Heart right ventricle (tissue), 16 donors: Measurements from ENCODE around the gene SURF2. TPM values are rescaled to one million over a fixed set of nuclear protein-coding genes. Genes with fewer than 3 reads are reported as not detected.

Source experiments
- ATAC-seq, 8 donors: fragments of 200-7000 bp; cut with Tn5 transposase; one replicate each; pipeline ENCODE4 v1.9.1; 2020; ENCODE audit warnings: mild to moderate bottlenecking in 8 of 8, moderate library complexity in 8 of 8, moderate number of reproducible peaks in 1 of 8
- DNase-seq, 2 donors: peaks; one replicate each; pipeline ENCODE4 v3.0.0-alpha.2; 2020
- H3K27ac ChIP-seq, 10 donors: fragments of 200-600 bp; sonication (generic) in 2 of 10; one replicate each; pipeline versions ENCODE4 v1.5.0 to v1.8.0; 2020 to 2022; ENCODE audit warnings: mild to moderate bottlenecking in 3 of 10
- H3K27me3 ChIP-seq, 7 donors: fragments of 200-600 bp; one replicate each; pipeline ENCODE4 v1.8.0; 2021 to 2022; ENCODE audit warnings: mild to moderate bottlenecking in 2 of 7
- H3K36me3 ChIP-seq, 9 donors: fragments of 200-600 bp; sonication (generic) in 1 of 9; one replicate each; pipeline versions ENCODE4 v1.5.0 to v1.8.0; 2020 to 2022; ENCODE audit warnings: mild to moderate bottlenecking in 2 of 9
- H3K4me1 ChIP-seq, 9 donors: fragments of 200-600 bp; sonication (generic) in 1 of 9; one replicate each; pipeline versions ENCODE4 v1.5.0 to v1.8.0; 2020 to 2022; ENCODE audit warnings: mild to moderate bottlenecking in 4 of 9
- H3K4me3 ChIP-seq, 10 donors: fragments of 200-600 bp; sonication (generic) in 2 of 10; one replicate each; pipeline versions ENCODE4 v1.5.0 to v1.8.0; 2020 to 2022; ENCODE audit warnings: mild to moderate bottlenecking in 7 of 10, moderate library complexity in 2 of 10
- H3K9me3 ChIP-seq, 11 donors: fragments of 200-600 bp in 10 of 11; sonication (generic) in 2 of 11; one replicate each; pipeline versions ENCODE4 v1.5.0 to v1.8.0; 2013 to 2022; ENCODE audit warnings: mild to moderate bottlenecking in 2 of 11, control low read depth in 1 of 11, moderate library complexity in 1 of 11
- CTCF ChIP-seq, 9 donors: fragments of 200-600 bp; sonication (generic) in 2 of 9; IDR thresholded peaks; one replicate each; pipeline versions ENCODE4 v1.5.0 to v1.8.0; 2021 to 2022; ENCODE audit warnings: antibody characterized with exemption in 9 of 9, mild to moderate bottlenecking in 5 of 9, moderate library complexity in 1 of 9
- WGBS, 2 donors: extraction: QIAGEN DNeasy Blood & Tissue Kit; methylation state at CpG; one replicate each; pipeline ENCODE4 v1.1.7; 2013; ENCODE audit warnings: inconsistent platforms in 1 of 2; 5-methylcytosine and 5-hydroxymethylcytosine counted together
- intact Hi-C, 10 donors: fragments of 100-400 bp; cut with DNase I; formaldehyde crosslinking; loops; one replicate each; pipeline versions ENCODE4 v1.11.1 to v1.14.2; 2022
- polyA plus RNA-seq, 2 donors: library from polyadenylated mRNA; stranded (reverse); fragments of 200-250 nt; gene quantifications; one replicate each; pipeline ENCODE4 v1.2.3, GENCODE V29; 2013
- total RNA-seq, 10 donors: library from RNA; stranded (reverse); fragmentation: NEBNext Ultra II Directional in 3 of 10; extraction: Animal tissue kit (Norgen Biotek cat#: 25700) in 3 of 10; gene quantifications; one replicate each; pipeline versions ENCODE4 v1.2.1 to v1.2.4, GENCODE V29; 2021 to 2023
- donor health status: Arrhythmogenic right ventricular cardiomyopathy.
- donor health status: ischemic (EF 13 %, LVEDD 7.1; RV severe dilation, severe dysfunction).
- donor health status: healthy with polysubstance abuse.
- donor health status: DM: no; HTN: yes; CAD: no.
- donor health status: DM: no; HTN: no; CAD: no.
- donor health status: ischemic (EF 25% LVEDD 6.9; RV normal size, moderate dysfunction).
- donor health status: ischemic (EF 25% LVEDD 5.7; RV mildly dilated, moderate dysfunction).
- donor health status: healthy.
- donor health status: DM: yes; HTN: yes; CAD: no.
- donor health status: Ischemic cardiomyopathy.
- donor health status: ischemic (EF 35%, LVEDD 5.7; RV mildly dilated, moderate dysfunction).
- donor health status: nonischemic (EF 11% LVEDD 7.7; RV severe dilation, severe dysfunction).
- donor health status: DM: yes; HTN: yes; CAD: no.
- donor health status: PGD.
- donor health status: ischemic (EF 29% LVEDD 5.4; RV normal size, mild dysfunction).
- donor health status: nonischemic (EF 23%, LVEDD 6.1; RV moderate dilation, normal function).

The SURF2 gene
- total and polyA plus RNA-seq, 12 donors = 9.7 to 44.8 (median 14.2) TPM

GRCh38 chr9:133377721-133378216 is 21.4 kb downstream of the SURF2 start:
- H3K27ac ChIP-seq = no peak overlapping the region
- no peaks in the 10 kb centered on the region for H3K27me3 ChIP-seq
- peaks cover 1 to 35% (median 29%) of the 10 kb centered on the region in 9 donors for H3K4me1 ChIP-seq
- 80% methylated on average over 6 of the region's 6 CpGs for WGBS, 2 donors
- peaks cover 0 to 8% (median 0%) of the 10 kb centered on the region in 11 donors for H3K9me3 ChIP-seq
- intact Hi-C loops = loop anchor here in 3 of 10 donors (5.0 kb wide), 3 partner anchors 40 to 45 kb away; partner anchors contain the start of genes REXO4 (in 2 of the 3) and SURF6 (in 1 of the 3)
- peaks cover 0 to 13% (median 6%) of the 10 kb centered on the region in 9 donors for H3K36me3 ChIP-seq
- DNase-seq = no peak
- no peak for ATAC-seq
- TF ChIP-seq CTCF (IDR thresholded peaks at IDR 0.05) = no peak
- H3K4me3 ChIP-seq = no peak overlapping the region

GRCh38 chr9:133378408-133378962 is 22.1 kb downstream of the SURF2 start:
- no peak for TF ChIP-seq CTCF (IDR thresholded peaks at IDR 0.05)
- Histone ChIP-seq H3K27ac (no peak overlapping the region), H3K36me3 (peaks cover 0 to 6% (median 0%) of the 10 kb centered on the region in 9 donors), H3K4me3 (no peak overlapping the region), H3K9me3 (peaks cover 0 to 8% (median 0%) of the 10 kb centered on the region in 11 donors), H3K27me3 (no peaks in the 10 kb centered on the region), H3K4me1 (peaks cover 0 to 28% (median 22%) of the 10 kb centered on the region in 9 donors)
- DNase-seq (no peak), ATAC-seq (no peak)
- WGBS, 2 donors = 85 to 86% methylated on average over 1 of the region's 1 CpG
- intact Hi-C loops = loop anchor here in 3 of 10 donors (5.0 kb wide), 3 partner anchors 39 to 46 kb away; partner anchors contain the start of genes REXO4 (in 2 of the 3) and SURF6 (in 1 of the 3)

GRCh38 chr9:133379153-133380086 is 23.1 kb downstream of the SURF2 start:
- TF ChIP-seq CTCF (IDR thresholded peaks at IDR 0.05) = no peak
- peaks cover 0 to 18% (median 13%) of the 10 kb centered on the region in 9 donors for H3K4me1 ChIP-seq
- no peak overlapping the region for H3K27ac ChIP-seq
- DNase-seq = no peak
- H3K9me3 ChIP-seq = peaks cover 0 to 8% (median 0%) of the 10 kb centered on the region in 11 donors
- H3K4me3 ChIP-seq = no peak overlapping the region
- no peaks in the 10 kb centered on the region for H3K36me3 ChIP-seq
- ATAC-seq = no peak
- WGBS, 2 donors = 90 to 91% methylated on average over 14 of the region's 14 CpGs
- H3K27me3 ChIP-seq = no peaks in the 10 kb centered on the region
- intact Hi-C loops = loop anchor here in 3 of 10 donors (5.0 kb wide), 3 partner anchors 38 to 47 kb away; partner anchors contain the start of genes REXO4 (in 2 of the 3) and SURF6 (in 1 of the 3)

GRCh38 chr9:133380734-133381133 is 24.4 kb downstream of the SURF2 start:
- Histone ChIP-seq H3K4me1 (peaks cover 0 to 12% (median 7%) of the 10 kb centered on the region in 9 donors), H3K36me3 (no peaks in the 10 kb centered on the region), H3K9me3 (peaks cover 0 to 8% (median 0%) of the 10 kb centered on the region in 11 donors), H3K27me3 (no peaks in the 10 kb centered on the region), H3K4me3 (no peak overlapping the region), H3K27ac (no peak overlapping the region)
- 78 to 84% methylated on average over 4 of the region's 4 CpGs for WGBS, 2 donors
- no peak for TF ChIP-seq CTCF (IDR thresholded peaks at IDR 0.05)
- intact Hi-C loops = no loop called here
- no peak for ATAC-seq
- no peak for DNase-seq
